GM23338 (cell line): ENCODE results near the gene TLCD3A. TPM values are rescaled to one million over a fixed set of nuclear protein-coding genes. Genes with fewer than 3 reads are reported as not detected.
A peak's percentile ranks its signal among the peaks of the same experiment; 100 is the strongest.

Experiments used
- ATAC-seq: fragments of 200-7000 bp; cut with Tn5 transposase; 3 replicates; pipeline ENCODE4 v1.9.1; 2020
- DNase-seq: peaks from one replicate; pipeline ENCODE4 v3.0.0-alpha.2; 2015; ENCODE audit warnings: low spot score
- H2AFZ ChIP-seq: fragments of 200-600 bp; sonication (generic); 2 replicates; pipeline ENCODE4 v1.8.0; 2016; ENCODE audit warnings: antibody characterized with exemption, mild to moderate bottlenecking, moderate library complexity
- H3F3A ChIP-seq: fragments of 200-600 bp; sonication (generic); replicated peaks from 2 replicates; pipeline ENCODE4 v1.8.0; 2017; ENCODE audit warnings: antibody characterized with exemption, mixed run types, low read depth
- H3K27ac ChIP-seq: fragments of 200-600 bp; sonication (generic); 2 replicates; pipeline ENCODE4 v1.6.1; 2016; ENCODE audit warnings: low read depth
- H3K27me3 ChIP-seq: fragments of 200-600 bp; sonication (generic); 2 replicates; pipeline ENCODE4 v1.8.0; 2016; ENCODE audit warnings: mild to moderate bottlenecking, mixed run types, moderate library complexity; ENCODE audit not compliant: insufficient read depth
- H3K36me3 ChIP-seq: fragments of 200-600 bp; sonication (generic); 2 replicates; pipeline ENCODE4 v1.8.0; 2016; ENCODE audit warnings: mild to moderate bottlenecking; ENCODE audit not compliant: insufficient read depth
- H3K4me1 ChIP-seq: fragments of 200-600 bp; sonication (generic); 2 replicates; pipeline ENCODE4 v1.8.0; 2016; ENCODE audit warnings: mild to moderate bottlenecking, moderate library complexity; ENCODE audit not compliant: insufficient read depth
- H3K4me2 ChIP-seq: fragments of 200-600 bp; sonication (generic); 2 replicates; pipeline ENCODE4 v1.7.1; 2017; ENCODE audit warnings: mixed run types
- H3K4me3 ChIP-seq: fragments of 200-600 bp; sonication (generic); 2 replicates; pipeline ENCODE4 v1.6.1; 2016; ENCODE audit warnings: mixed run types
- H3K79me2 ChIP-seq: fragments of 200-600 bp; sonication (generic); replicated peaks from 2 replicates; pipeline ENCODE4 v1.8.0; 2017; ENCODE audit warnings: mild to moderate bottlenecking; ENCODE audit not compliant: insufficient read depth
- H3K9me2 ChIP-seq: fragments of 200-600 bp; sonication (generic); 2 replicates; pipeline ENCODE4 v1.8.0; 2017; ENCODE audit not compliant: insufficient read depth
- H4K20me1 ChIP-seq: fragments of 200-600 bp; sonication (generic); replicated peaks from 2 replicates; pipeline ENCODE4 v1.8.0; 2017; ENCODE audit warnings: mild to moderate bottlenecking; ENCODE audit not compliant: insufficient read depth
- H3K27ac Mint-ChIP-seq: 2 replicates; pipeline ENCODE4 v1.8.0; 2020; ENCODE audit warnings: inconsistent platforms, mild to moderate bottlenecking, moderate library complexity, mixed read lengths
- H3K27me3 Mint-ChIP-seq: 3 replicates; pipeline ENCODE4 v1.8.0; 2022; ENCODE audit warnings: low read depth, mild to moderate bottlenecking, moderate library complexity, mixed read lengths, inconsistent platforms; ENCODE audit not compliant: insufficient read depth, poor library complexity
- H3K36me3 Mint-ChIP-seq: 3 replicates; pipeline ENCODE4 v1.8.0; 2021; ENCODE audit warnings: low read depth, mild to moderate bottlenecking, inconsistent platforms, moderate library complexity, mixed read lengths
- H3K4me1 Mint-ChIP-seq: 3 replicates; pipeline ENCODE4 v1.8.0; 2020; ENCODE audit warnings: mild to moderate bottlenecking, inconsistent platforms, mixed read lengths
- H3K4me3 Mint-ChIP-seq: 3 replicates; pipeline ENCODE4 v1.8.0; 2021; ENCODE audit warnings: moderate library complexity, mild to moderate bottlenecking, inconsistent platforms, mixed read lengths
- H3K9me3 Mint-ChIP-seq: 3 replicates; pipeline ENCODE4 v1.8.0; 2020; ENCODE audit warnings: moderate library complexity, mild to moderate bottlenecking, inconsistent platforms, mixed read lengths
- CREB1 ChIP-seq: fragments of 250-450 bp; sonication (Bioruptor Pico); IDR thresholded peaks from 2 replicates; pipeline ENCODE4 v1.5.0; 2020; ENCODE audit warnings: low read depth, mild to moderate bottlenecking, moderate library complexity
- EZH2 ChIP-seq: fragments of 200-600 bp; sonication (generic); IDR thresholded peaks from one replicate; pipeline ENCODE4 v1.8.0; 2017; ENCODE audit warnings: antibody characterized with exemption, mild to moderate bottlenecking, low read depth; ENCODE audit not compliant: unreplicated experiment
- JUNB ChIP-seq: IDR thresholded peaks from one replicate; pipeline ENCODE4 v1.6.1; 2016; ENCODE audit warnings: antibody characterized with exemption; ENCODE audit not compliant: unreplicated experiment
- STAT1 ChIP-seq: IDR thresholded peaks from one replicate; pipeline ENCODE4 v1.6.1; 2016; ENCODE audit warnings: antibody characterized with exemption; ENCODE audit not compliant: unreplicated experiment
- ZNF114 ChIP-seq: fragments of 250-450 bp; sonication (Bioruptor Pico); IDR thresholded peaks from 2 replicates; pipeline ENCODE4 v1.5.0; 2020; ENCODE audit warnings: mild to moderate bottlenecking, moderate library complexity
- ZNF331 ChIP-seq: fragments of 250-450 bp; sonication (Bioruptor Pico); IDR thresholded peaks from 2 replicates; pipeline ENCODE4 v1.5.0; 2020; ENCODE audit warnings: low read depth, mild to moderate bottlenecking, moderate library complexity
- long read RNA-seq: library from polyadenylated mRNA; unstranded; transcript quantifications from one replicate; pipeline ENCODE4 v2.0.0, GENCODE V29; 2020; ENCODE audit not compliant: unreplicated experiment
- polyA plus RNA-seq: library from polyadenylated mRNA; unstranded; fragments of >200 nt; fragmentation: Nextera tagmentation; extraction: Ambion mirVana; gene quantifications from 2 replicates; pipeline ENCODE4 v1.2.1, GENCODE V29; 2016
- total RNA-seq: library from RNA; depleted of rRNA; stranded (reverse); fragments of >200 nt; shearing (Covaris generic); gene quantifications from 2 replicates; pipeline ENCODE4 v1.2.3, GENCODE V29; 2014; rRNA removed
- TF ChIP-seq, protein P1 (sequence below), 2 experiments: fragments of 200-600 bp in 1 of 2; sonication (generic) in 1 of 2; conservative IDR thresholded peaks; 2 replicates each; pipeline versions ENCODE4 v1.5.1 to v1.6.1; 2016 to 2017; ENCODE audit warnings: antibody characterized with exemption in 2 of 2, low read depth in 2 of 2, mild to moderate bottlenecking in 2 of 2, moderate library complexity in 1 of 2

The TLCD3A gene
- total RNA-seq (14.5 and 21.1 TPM in 2 replicates), polyA plus RNA-seq (10.3 and 11.4 TPM in 2 replicates)
- long read RNA-seq, partial matches to known transcripts: 1 of 8 reads
- long read RNA-seq, other reads (novel, unspliced or antisense): 7 of 8 reads

- peaks cover 38% of the 10 kb centered on the region for H3K79me2 ChIP-seq
- H2AFZ ChIP-seq: peak within 1 kb of the TSS; percentile 80; the same call in 1 of the 2 replicates
- peaks cover 42% of the 10 kb centered on the region for H3K36me3 Mint-ChIP-seq
These were observed at the start of gene TLCD3A for GRCh38 chr17:732067-732901. Gene TLCD3A (plus strand): TSS chr17:732596. CDS start chr17:732648, 52 bp downstream.

GRCh38 chr17:683040-683439, 49.4 kb upstream of the TLCD3A start:
- Histone ChIP-seq H2AFZ (no peak overlapping the region), H3K4me2 (no peak overlapping the region), H3K27ac (no peak overlapping the region), H3K79me2 (no peaks in the 10 kb centered on the region), H3K36me3 (no peaks in the 10 kb centered on the region), H3K4me3 (no peak overlapping the region), H3K27me3 (no peaks in the 10 kb centered on the region), H3K9me2 (no peaks in the 10 kb centered on the region), H3F3A (no peaks in the 10 kb centered on the region), H3K4me1 (no peaks in the 10 kb centered on the region), H4K20me1 (no peaks in the 10 kb centered on the region)
- Mint-ChIP-seq H3K4me1 (peaks cover 12% of the 10 kb centered on the region; the same call in 2 of the 3 replicates), H3K36me3 (no peaks in the 10 kb centered on the region; the same call in 2 of the 3 replicates), H3K27me3 (no peaks in the 10 kb centered on the region), H3K27ac (peak overlapping the region; percentile 80), H3K9me3 (no peaks in the 10 kb centered on the region), H3K4me3 (no peak overlapping the region)
- DNase-seq: no peak
- ATAC-seq: no peak
- no peak for TF ChIP-seq EZH2
- no peak for TF ChIP-seq ZNF331 (CRISPR knock-in tag)
- no peak for TF ChIP-seq JUNB
- no peak for TF ChIP-seq ZNF114
- TF ChIP-seq, protein P1, sequence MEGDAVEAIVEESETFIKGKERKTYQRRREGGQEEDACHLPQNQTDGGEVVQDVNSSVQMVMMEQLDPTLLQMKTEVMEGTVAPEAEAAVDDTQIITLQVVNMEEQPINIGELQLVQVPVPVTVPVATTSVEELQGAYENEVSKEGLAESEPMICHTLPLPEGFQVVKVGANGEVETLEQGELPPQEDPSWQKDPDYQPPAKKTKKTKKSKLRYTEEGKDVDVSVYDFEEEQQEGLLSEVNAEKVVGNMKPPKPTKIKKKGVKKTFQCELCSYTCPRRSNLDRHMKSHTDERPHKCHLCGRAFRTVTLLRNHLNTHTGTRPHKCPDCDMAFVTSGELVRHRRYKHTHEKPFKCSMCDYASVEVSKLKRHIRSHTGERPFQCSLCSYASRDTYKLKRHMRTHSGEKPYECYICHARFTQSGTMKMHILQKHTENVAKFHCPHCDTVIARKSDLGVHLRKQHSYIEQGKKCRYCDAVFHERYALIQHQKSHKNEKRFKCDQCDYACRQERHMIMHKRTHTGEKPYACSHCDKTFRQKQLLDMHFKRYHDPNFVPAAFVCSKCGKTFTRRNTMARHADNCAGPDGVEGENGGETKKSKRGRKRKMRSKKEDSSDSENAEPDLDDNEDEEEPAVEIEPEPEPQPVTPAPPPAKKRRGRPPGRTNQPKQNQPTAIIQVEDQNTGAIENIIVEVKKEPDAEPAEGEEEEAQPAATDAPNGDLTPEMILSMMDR (conservative IDR thresholded peaks at IDR 0.05; ENCODE audit: low read depth in 2 of 2): no peak
- TF ChIP-seq CREB1: no peak

More at GRCh38 chr17:732067-732901, at the start of gene TLCD3A:
- Histone ChIP-seq H3K36me3 (no peaks in the 10 kb centered on the region), H3K27ac (no peak within 1 kb of the TSS), H3K9me2 (no peaks in the 10 kb centered on the region), H3K4me1 (peaks cover 13% of the 10 kb centered on the region), H3K4me2 (peak within 1 kb of the TSS; percentile 95), H3K4me3 (peak within 1 kb of the TSS; percentile 87), H3K27me3 (peaks cover 7% of the 10 kb centered on the region; the same call in 1 of the 2 replicates), H4K20me1 (peaks cover 22% of the 10 kb centered on the region), H3F3A (0 out of 2 replicates have a peak, but pooled peaks cover 9% of the 10 kb centered on the region)
- H3K27ac Mint-ChIP-seq: peak within 1 kb of the TSS; percentile 70
- ATAC-seq (peak; percentile 64), DNase-seq (peak; percentile 71)
- peak within 1 kb of the TSS; percentile 92 for H3K4me3 Mint-ChIP-seq
- no peak for TF ChIP-seq STAT1
- H3K9me3 Mint-ChIP-seq: no peaks in the 10 kb centered on the region; the same call in 2 of the 3 replicates
- peaks cover 17% of the 10 kb centered on the region for H3K27me3 Mint-ChIP-seq
- peaks cover 16% of the 10 kb centered on the region for H3K4me1 Mint-ChIP-seq
